ENCODE data around the gene ARHGEF16. TPM values are rescaled to one million over a fixed set of nuclear protein-coding genes. Genes with fewer than 3 reads are reported as not detected.

The ARHGEF16 gene
- total RNA-seq, 1 donor from 2014 or later = 11.3 TPM

GRCh38 chr1:3413975-3414710 is 40.3 kb upstream of the ARHGEF16 start:
- no peak overlapping the region for H3K27ac Mint-ChIP-seq (ENCODE audit: unreplicated experiment)
- H3K4me1 Mint-ChIP-seq = peaks cover 3% of the 10 kb centered on the region
- no peak for TF ChIP-seq CTCF (conservative IDR thresholded peaks at IDR 0.05)
- H3K4me3 Mint-ChIP-seq = no peak overlapping the region
- peaks cover 2% of the 10 kb centered on the region for H3K9me3 Mint-ChIP-seq
- H3K27me3 Mint-ChIP-seq (ENCODE audit: low read depth) = no peaks in the 10 kb centered on the region
- DNase-seq (ENCODE audit: low read depth, low spot score) = no peak
- H3K36me3 Mint-ChIP-seq (ENCODE audit: low read depth) = peaks cover 5% of the 10 kb centered on the region

GRCh38 chr1:3415260-3416090 is 39.0 kb upstream of the ARHGEF16 start:
- TF ChIP-seq CTCF (conservative IDR thresholded peaks at IDR 0.05) = no peak
- Mint-ChIP-seq H3K27ac (ENCODE audit: unreplicated experiment) (no peak overlapping the region), H3K4me1 (peaks cover 3% of the 10 kb centered on the region), H3K4me3 (no peak overlapping the region), H3K9me3 (peaks cover 2% of the 10 kb centered on the region), H3K27me3 (ENCODE audit: low read depth) (no peaks in the 10 kb centered on the region), H3K36me3 (ENCODE audit: low read depth) (peaks cover 5% of the 10 kb centered on the region)
- no peak for DNase-seq (ENCODE audit: low read depth, low spot score)

- peaks cover 5% of the 10 kb centered on the region for H3K36me3 Mint-ChIP-seq (ENCODE audit: low read depth)
- peaks cover 7% of the 10 kb centered on the region for H3K4me1 Mint-ChIP-seq
- DNase-seq (ENCODE audit: low read depth, low spot score) = no peak
- peak; percentile 71 for TF ChIP-seq CTCF (conservative IDR thresholded peaks at IDR 0.05)
- H3K27me3 Mint-ChIP-seq (ENCODE audit: low read depth) = no peaks in the 10 kb centered on the region
- peaks cover 2% of the 10 kb centered on the region for H3K9me3 Mint-ChIP-seq
- no peak overlapping the region for H3K4me3 Mint-ChIP-seq
- H3K27ac Mint-ChIP-seq (ENCODE audit: unreplicated experiment) = no peak overlapping the region
Measured at GRCh38 chr1:3417082-3417739, 37.3 kb upstream of the ARHGEF16 start.

GRCh38 chr1:3417934-3418333 is 36.5 kb upstream of the ARHGEF16 start:
- Mint-ChIP-seq H3K4me3 (no peak overlapping the region), H3K36me3 (ENCODE audit: low read depth) (peaks cover 5% of the 10 kb centered on the region), H3K27me3 (ENCODE audit: low read depth) (no peaks in the 10 kb centered on the region), H3K27ac (ENCODE audit: unreplicated experiment) (no peak overlapping the region), H3K4me1 (peaks cover 8% of the 10 kb centered on the region), H3K9me3 (peaks cover 2% of the 10 kb centered on the region)
- no peak for TF ChIP-seq CTCF (conservative IDR thresholded peaks at IDR 0.05)
- no peak for DNase-seq (ENCODE audit: low read depth, low spot score)

- no peak for TF ChIP-seq CTCF (conservative IDR thresholded peaks at IDR 0.05)
- Mint-ChIP-seq H3K27me3 (ENCODE audit: low read depth) (no peaks in the 10 kb centered on the region), H3K4me3 (no peak overlapping the region), H3K36me3 (ENCODE audit: low read depth) (peaks cover 5% of the 10 kb centered on the region), H3K27ac (ENCODE audit: unreplicated experiment) (no peak overlapping the region), H3K9me3 (peaks cover 2% of the 10 kb centered on the region), H3K4me1 (peaks cover 8% of the 10 kb centered on the region)
- DNase-seq (ENCODE audit: low read depth, low spot score) = no peak
Measured at GRCh38 chr1:3418600-3418999, 35.9 kb upstream of the ARHGEF16 start.
